ENCODE results near the gene TREH. TPM values are rescaled to one million over a fixed set of nuclear protein-coding genes. Genes with fewer than 3 reads are reported as not detected.

Gene TREH
- total RNA-seq, 1 experiment from 2014 or later: 0.21 TPM

- DNase-seq: no peak
- no peaks in the 10 kb centered on the region for H3K4me1 Mint-ChIP-seq (ENCODE audit: low read depth, unreplicated experiment)
- peaks cover 10% of the 10 kb centered on the region for H3K36me3 Mint-ChIP-seq (ENCODE audit: insufficient read depth, unreplicated experiment)
- BruUV-seq (replicated peaks): no TSS peak
- H3K27me3 Mint-ChIP-seq (ENCODE audit: unreplicated experiment): no peaks in the 10 kb centered on the region
- intact Hi-C loops (cut with micrococcal nuclease; ENCODE audit: unreplicated experiment): loop anchor here (5.0 kb wide), 1 partner anchor 51 kb away; the partner anchor contains the start of gene PHLDB1
- CTCF ChIA-PET: interaction anchor here (1.1 kb wide), 1 partner anchor 35 kb away, joined by 3 read pairs; no protein-coding TSS in a partner anchor
- H3K4me3 Mint-ChIP-seq (ENCODE audit: low read depth, unreplicated experiment): no peak overlapping the region
- TF ChIP-seq CTCF (IDR thresholded peaks at IDR 0.05; ENCODE audit: unreplicated experiment): no peak
- H3K27ac Mint-ChIP-seq (ENCODE audit: unreplicated experiment): no peak overlapping the region
- H3K9me3 Mint-ChIP-seq (ENCODE audit: low read depth, unreplicated experiment): no peaks in the 10 kb centered on the region
These were observed 21.6 kb downstream of the TREH start for GRCh38 chr11:118657709-118658428.

DNA sequence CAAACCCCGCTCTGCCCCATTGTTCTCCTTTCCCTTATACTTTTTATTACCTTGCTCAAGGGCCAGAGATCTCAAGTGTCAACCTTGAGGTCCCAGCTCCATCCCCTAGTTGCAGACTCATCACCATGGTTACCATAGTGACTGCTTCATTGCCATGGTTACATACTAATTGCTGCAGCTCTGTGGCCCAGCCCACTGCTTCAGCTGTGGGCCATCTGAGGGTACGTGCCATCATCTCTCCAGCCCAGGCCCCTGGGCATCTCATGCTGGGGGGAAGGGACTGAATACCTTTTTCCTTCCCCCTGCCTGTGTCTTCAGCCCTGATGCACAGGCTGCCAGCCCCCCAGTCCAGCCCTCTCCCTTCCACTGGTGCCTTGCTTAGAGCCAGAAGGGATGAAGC, 22.2 kb downstream of the TREH start:
- CTCF ChIA-PET: interaction anchor here (1.1 kb wide), 1 partner anchor 35 kb away, joined by 3 read pairs; no protein-coding TSS in a partner anchor
- H3K36me3 Mint-ChIP-seq (ENCODE audit: insufficient read depth, unreplicated experiment): peaks cover 14% of the 10 kb centered on the region
- intact Hi-C loops (cut with micrococcal nuclease; ENCODE audit: unreplicated experiment): loop anchor here (5.0 kb wide), 1 partner anchor 50 kb away; the partner anchor contains the start of gene PHLDB1
- no TSS peak for BruUV-seq (replicated peaks)
- H3K4me1 Mint-ChIP-seq (ENCODE audit: low read depth, unreplicated experiment): no peaks in the 10 kb centered on the region
- H3K4me3 Mint-ChIP-seq (ENCODE audit: low read depth, unreplicated experiment): no peak overlapping the region
- H3K9me3 Mint-ChIP-seq (ENCODE audit: low read depth, unreplicated experiment): no peaks in the 10 kb centered on the region
- no peak overlapping the region for H3K27ac Mint-ChIP-seq (ENCODE audit: unreplicated experiment)
- DNase-seq: no peak
- TF ChIP-seq CTCF (IDR thresholded peaks at IDR 0.05; ENCODE audit: unreplicated experiment): no peak
- H3K27me3 Mint-ChIP-seq (ENCODE audit: unreplicated experiment): no peaks in the 10 kb centered on the region

DNA sequence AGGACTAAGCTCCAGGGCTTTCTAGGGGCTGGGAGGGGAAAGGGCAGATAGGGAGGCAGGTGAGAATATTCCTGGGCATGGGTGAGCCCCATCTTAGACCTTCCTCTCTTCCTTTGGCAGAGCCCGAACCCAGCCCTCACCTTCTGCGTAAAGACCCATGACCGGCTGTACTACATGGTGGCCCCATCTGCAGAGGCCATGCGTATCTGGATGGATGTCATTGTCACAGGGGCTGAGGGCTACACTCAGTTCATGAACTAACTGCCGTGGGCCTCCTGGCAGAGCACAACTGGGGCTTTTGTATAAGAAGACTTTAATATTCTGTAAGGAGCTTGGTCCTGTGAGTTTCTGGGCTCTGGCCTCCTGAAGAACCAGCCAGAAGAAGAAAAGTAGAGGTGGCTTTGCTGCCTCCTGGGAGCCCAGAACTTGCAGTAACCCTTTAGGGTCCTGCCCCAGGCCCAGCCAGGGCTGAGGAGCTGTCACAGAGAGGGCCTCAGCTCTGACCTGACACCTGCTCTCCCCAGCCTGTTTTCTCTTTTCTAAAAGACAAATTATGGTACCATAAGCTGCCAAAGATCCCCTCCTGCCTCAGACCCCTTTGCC, 22.8 kb downstream of the TREH start:
- H3K9me3 Mint-ChIP-seq (ENCODE audit: low read depth, unreplicated experiment): no peaks in the 10 kb centered on the region
- TF ChIP-seq CTCF (IDR thresholded peaks at IDR 0.05; ENCODE audit: unreplicated experiment): no peak
- no peaks in the 10 kb centered on the region for H3K27me3 Mint-ChIP-seq (ENCODE audit: unreplicated experiment)
- H3K4me3 Mint-ChIP-seq (ENCODE audit: low read depth, unreplicated experiment): no peak overlapping the region
- no TSS peak for BruUV-seq (replicated peaks)
- DNase-seq: no peak
- intact Hi-C loops (cut with micrococcal nuclease; ENCODE audit: unreplicated experiment): loop anchor here (5.0 kb wide), 1 partner anchor 49 kb away; the partner anchor contains the start of gene PHLDB1
- H3K36me3 Mint-ChIP-seq (ENCODE audit: insufficient read depth, unreplicated experiment): peaks cover 15% of the 10 kb centered on the region
- no peak overlapping the region for H3K27ac Mint-ChIP-seq (ENCODE audit: unreplicated experiment)
- no peaks in the 10 kb centered on the region for H3K4me1 Mint-ChIP-seq (ENCODE audit: low read depth, unreplicated experiment)
- CTCF ChIA-PET: interaction anchor here (1.1 kb wide), 1 partner anchor 34 kb away, joined by 3 read pairs; no protein-coding TSS in a partner anchor

DNA sequence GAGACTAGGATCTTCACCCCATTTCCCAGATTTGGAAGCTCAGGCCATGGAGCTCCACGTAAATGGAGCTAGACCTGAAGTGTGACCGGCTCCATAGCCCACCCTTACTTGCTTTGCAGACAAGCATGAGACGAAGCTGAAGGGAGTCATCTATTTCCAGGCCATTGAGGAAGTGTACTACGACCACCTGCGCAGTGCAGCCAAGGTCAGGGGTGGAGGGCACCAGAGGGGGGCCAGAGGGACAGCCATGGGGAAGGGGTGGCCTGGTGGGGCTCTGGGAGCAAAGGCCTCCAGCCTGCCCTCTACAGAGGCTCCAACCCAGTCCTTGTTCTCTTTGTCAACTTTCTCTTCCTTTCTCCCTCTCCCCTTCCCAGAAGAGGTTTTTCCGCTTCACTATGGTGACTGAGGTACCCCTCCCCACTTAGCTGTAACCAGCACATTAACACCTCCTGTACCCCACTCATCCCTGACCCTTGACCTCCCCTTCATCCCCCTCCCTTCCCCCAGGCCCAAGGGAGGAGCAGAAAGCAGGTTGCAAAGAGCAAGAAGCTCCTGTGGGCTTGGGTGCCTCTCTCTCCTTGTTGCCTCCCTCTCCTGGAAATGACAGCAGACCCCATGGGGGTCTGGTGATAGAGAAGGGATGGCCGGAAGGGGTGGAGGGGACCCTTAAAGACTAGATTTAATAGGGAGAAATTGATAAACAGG, 23.8 kb downstream of the TREH start:
- Mint-ChIP-seq H3K27ac (ENCODE audit: unreplicated experiment) (no peak overlapping the region), H3K4me3 (ENCODE audit: low read depth, unreplicated experiment) (no peak overlapping the region), H3K36me3 (ENCODE audit: insufficient read depth, unreplicated experiment) (peaks cover 15% of the 10 kb centered on the region), H3K4me1 (ENCODE audit: low read depth, unreplicated experiment) (no peaks in the 10 kb centered on the region), H3K9me3 (ENCODE audit: low read depth, unreplicated experiment) (no peaks in the 10 kb centered on the region), H3K27me3 (ENCODE audit: unreplicated experiment) (no peaks in the 10 kb centered on the region)
- BruUV-seq (replicated peaks): no TSS peak
- CTCF ChIA-PET: no interaction called here
- no peak for DNase-seq
- intact Hi-C loops (cut with micrococcal nuclease; ENCODE audit: unreplicated experiment): loop anchor here (5.0 kb wide), 1 partner anchor 48 kb away; the partner anchor contains the start of gene PHLDB1
- TF ChIP-seq CTCF (IDR thresholded peaks at IDR 0.05; ENCODE audit: unreplicated experiment): no peak
